PFSK-1 (cell line): ENCODE data around the gene UBE2H.

Experiments used
- FOXP2 ChIP-seq: optimal IDR thresholded peaks from 2 replicates; pipeline ENCODE3; 2011; ENCODE audit warnings: borderline replicate concordance, control low read depth, inconsistent platforms; ENCODE audit not compliant: insufficient read depth; ENCODE audit errors: extremely low read length, extremely low read depth
- POLR2AphosphoS5 ChIP-seq: IDR thresholded peaks from 2 replicates; pipeline ENCODE4 v1.6.1; 2012; ENCODE audit warnings: low read depth, mild to moderate bottlenecking, control low read depth, low read length, moderate library complexity
- REST ChIP-seq, 2 experiments: IDR thresholded peaks; 2 replicates each; pipeline versions ENCODE4 v1.6.1 to v1.8.0; 2011 to 2012; ENCODE audit warnings: low read depth in 2 of 2, low read length in 2 of 2, control low read depth in 1 of 2, inconsistent platforms in 1 of 2, mild to moderate bottlenecking in 1 of 2, moderate library complexity in 1 of 2; ENCODE audit not compliant: insufficient read depth in 1 of 2
- SIN3A ChIP-seq: IDR thresholded peaks from 2 replicates; pipeline ENCODE4 v1.6.1; 2012; ENCODE audit warnings: mild to moderate bottlenecking, low read length, moderate library complexity, borderline replicate concordance; ENCODE audit not compliant: insufficient read depth
- TAF1 ChIP-seq: IDR thresholded peaks from 2 replicates; pipeline ENCODE4 v1.6.1; 2012; ENCODE audit warnings: low read length, control low read depth, borderline replicate concordance; ENCODE audit not compliant: insufficient read depth

UBE2H gene

DNA sequence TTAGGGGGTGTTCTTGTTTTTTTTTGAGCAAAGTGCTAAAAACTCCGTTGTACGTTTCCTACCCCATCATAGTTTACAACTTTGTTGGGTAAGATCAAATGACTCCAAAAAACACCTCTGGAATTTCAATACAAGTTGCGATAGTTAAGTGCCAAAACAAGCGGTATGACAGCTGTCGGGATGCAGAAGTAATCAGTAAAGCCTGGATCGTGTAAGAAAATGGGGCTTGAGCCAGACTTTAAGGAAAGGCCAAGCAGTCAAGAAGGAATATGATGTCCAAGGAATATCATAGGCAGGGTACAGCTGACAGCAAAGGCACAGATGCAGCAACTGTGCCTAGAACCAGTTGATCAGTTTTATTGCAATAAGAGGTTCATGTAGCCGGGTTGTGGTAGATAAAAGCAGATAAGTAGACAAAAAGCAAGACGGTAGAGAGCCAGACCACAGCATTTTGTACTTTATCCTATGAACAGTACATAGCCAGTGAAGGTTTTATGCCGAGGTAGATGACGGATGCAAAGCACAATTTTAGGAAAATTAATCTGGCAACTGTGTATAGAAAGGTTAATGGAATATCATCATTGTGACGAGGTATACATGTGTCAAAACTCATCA is 45.5 kb downstream of the UBE2H start:
- TF ChIP-seq POLR2AphosphoS5 (no peak), FOXP2 (no peak), TAF1 (no peak)

DNA sequence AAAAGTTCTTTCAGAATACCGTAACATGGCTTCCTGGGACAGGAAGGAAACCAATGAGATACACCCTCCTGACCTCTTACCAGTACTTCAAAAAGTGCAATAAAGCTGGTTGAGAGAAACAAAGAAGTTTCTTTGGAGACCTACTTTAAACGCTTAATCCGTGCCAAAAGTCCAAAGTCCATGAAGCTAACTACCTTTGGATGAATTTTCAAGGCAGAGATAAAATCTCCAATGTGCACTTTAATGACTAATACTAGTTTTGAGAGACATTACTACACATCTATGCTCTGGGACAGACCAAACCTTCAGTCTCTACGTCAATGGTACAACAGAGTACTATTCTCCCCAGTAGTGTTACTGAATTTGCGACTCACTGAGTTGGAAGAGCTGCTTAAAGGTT is 46.1 kb downstream of the UBE2H start:
- TF ChIP-seq TAF1: no peak
- TF ChIP-seq FOXP2: no peak
- no peak for TF ChIP-seq SIN3A
- TF ChIP-seq REST (IDR thresholded peaks at IDR 0.05; ENCODE audit: insufficient read depth in 1 of 2, low read depth in 2 of 2, low read length in 2 of 2): no peak
- no peak for TF ChIP-seq POLR2AphosphoS5

- TF ChIP-seq REST (IDR thresholded peaks at IDR 0.05; ENCODE audit: insufficient read depth in 1 of 2, low read depth in 2 of 2, low read length in 2 of 2): no peak
- no peak for TF ChIP-seq FOXP2
- TF ChIP-seq SIN3A: no peak
- no peak for TF ChIP-seq TAF1
- no peak for TF ChIP-seq POLR2AphosphoS5
These were observed 48.8 kb downstream of the UBE2H start for GRCh38 chr7:129903935-129904334.

GRCh38 chr7:129902788-129903422 is 49.9 kb downstream of the UBE2H start:
- TF ChIP-seq REST (IDR thresholded peaks at IDR 0.05; ENCODE audit: insufficient read depth in 1 of 2, low read depth in 2 of 2, low read length in 2 of 2) (no peak), SIN3A (no peak), TAF1 (no peak), FOXP2 (no peak), POLR2AphosphoS5 (no peak)

DNA sequence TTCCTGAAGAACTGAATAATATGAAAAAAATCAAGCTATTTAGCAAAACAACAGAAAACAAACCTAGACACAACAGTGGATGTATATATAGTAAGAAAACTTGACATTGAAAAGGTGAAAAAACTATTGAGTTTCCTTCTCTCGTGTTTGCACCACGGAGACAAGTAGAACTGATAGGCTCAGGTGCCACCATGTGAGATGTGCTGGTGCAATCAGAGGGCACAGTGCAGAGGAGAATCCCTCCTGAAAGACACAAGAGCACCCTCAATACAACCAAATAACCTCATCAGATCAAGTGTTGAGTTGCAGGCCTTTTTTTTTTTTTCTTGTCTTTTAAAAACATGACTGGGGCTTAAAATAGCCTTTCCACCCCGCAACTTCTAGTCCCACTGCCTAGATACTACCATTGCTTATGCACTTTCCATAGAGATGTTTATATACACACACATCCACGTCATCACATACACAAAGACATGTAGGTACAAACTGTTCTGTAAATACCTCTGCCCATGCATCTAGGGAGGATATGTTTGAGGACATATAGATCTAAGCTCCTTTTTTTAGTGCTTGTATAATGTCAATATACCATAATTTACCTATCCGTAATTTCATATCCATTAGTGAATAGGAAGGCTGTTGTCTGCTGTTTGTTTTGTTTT is 54.1 kb downstream of the UBE2H start:
- TF ChIP-seq REST (IDR thresholded peaks at IDR 0.05; ENCODE audit: insufficient read depth in 1 of 2, low read depth in 2 of 2, low read length in 2 of 2) (no peak), FOXP2 (no peak), POLR2AphosphoS5 (no peak), TAF1 (no peak), SIN3A (no peak)
